ENCODE measurements around the gene FBLN2.

Gene FBLN2

DNA sequence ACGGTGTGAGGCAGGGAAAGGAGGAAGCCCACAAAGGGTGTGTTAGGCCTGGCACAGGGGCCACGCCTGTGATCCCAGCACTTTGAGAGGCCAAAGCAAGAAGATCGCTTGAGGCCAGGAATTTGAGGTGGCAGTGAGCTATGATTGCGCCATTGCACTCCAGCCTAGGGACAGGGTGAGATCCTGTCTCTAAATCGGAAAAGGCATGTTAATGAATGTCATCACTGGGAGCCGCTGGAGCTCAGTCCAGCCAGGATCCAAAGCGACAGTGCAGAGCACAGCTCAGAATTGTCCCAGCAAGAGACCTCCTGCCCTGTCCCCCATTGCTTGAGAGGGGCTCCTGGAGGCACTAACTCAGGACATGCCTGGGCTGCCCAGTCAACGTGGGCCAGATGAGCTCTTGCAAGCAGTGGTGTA is 15.0 kb upstream of the FBLN2 start:
- DNase-seq, result no peak

DNA sequence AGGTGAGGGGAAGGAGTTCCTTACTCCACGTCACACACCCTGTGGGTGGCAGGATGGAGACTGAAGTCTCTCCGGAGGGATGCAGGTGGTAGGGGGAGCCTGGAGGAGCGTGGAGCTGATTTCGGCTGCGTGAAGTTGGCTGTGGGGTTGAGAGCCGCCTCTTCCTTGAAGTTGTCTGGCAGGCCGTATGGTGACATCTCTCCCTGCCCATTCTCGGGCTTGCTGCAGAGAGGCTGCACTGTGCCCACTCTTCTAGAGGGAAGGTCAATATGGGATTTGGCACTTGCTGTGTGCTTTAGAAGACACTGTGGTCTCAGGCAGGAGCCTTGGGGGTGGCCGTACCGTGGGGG is 13.4 kb upstream of the FBLN2 start:
- DNase-seq, result no peak

DNA sequence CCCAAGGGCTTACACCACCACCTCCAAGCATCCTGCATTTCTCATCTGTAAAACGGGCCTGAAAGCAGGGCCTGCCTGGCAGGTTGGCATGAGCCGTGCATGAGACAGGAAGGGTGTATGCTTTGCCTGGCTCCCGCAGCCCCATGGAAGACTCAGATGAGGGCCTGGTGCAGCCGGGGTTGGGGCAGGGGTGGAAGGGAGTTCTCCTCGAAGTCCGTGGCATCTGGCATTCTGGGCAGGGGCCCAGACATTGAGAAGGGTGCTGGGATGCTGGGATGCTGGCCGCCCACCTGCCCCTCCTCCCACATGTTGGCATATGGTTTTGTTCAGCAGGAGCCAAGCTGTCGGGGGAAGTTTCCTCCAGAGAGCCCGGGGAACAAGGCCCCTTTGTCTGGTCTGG is 13.0 kb upstream of the FBLN2 start:
- DNase-seq, result no peak

DNA sequence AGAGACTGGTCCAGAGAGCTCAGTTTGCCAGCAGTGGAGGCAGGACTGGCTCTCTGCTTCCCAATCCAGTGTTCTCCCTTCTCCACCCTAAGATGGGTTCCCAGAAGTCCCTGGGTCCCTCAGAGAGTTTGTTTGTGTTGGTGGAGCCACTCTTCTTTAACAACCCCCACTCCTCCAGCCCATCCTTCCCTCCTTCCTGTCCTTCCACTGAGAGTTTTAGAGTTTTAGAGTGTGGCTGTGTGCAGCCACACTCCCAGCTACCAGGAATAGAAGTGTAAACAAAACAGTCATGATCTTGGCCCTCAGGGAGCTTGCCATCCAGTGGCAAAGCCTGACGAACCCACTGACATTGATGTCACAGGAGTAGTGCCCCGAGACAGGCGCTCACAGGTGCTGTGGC is 12.5 kb upstream of the FBLN2 start:
- no peak for DNase-seq

DNA sequence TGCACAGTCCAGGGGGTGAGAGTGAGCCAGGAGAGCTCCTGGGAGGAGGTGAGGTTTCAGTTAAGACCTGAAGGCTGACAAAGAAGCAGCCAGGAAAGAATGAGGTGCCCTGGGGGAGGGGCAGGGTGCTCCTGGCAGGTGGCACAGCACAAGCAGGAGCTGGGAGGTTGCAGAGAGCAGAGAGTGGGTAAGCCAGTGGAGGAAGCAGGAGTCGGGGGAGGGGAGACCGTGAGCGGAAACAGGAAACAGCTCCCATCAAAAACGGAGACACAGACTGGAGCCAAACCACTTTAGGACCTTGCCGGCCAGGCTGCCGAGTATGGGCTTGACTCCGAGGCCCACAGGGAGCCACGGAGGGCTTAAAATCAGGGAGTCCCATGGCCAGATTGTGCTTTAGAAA is 12.1 kb upstream of the FBLN2 start:
- DNase-seq, result peak; percentile 15

DNA sequence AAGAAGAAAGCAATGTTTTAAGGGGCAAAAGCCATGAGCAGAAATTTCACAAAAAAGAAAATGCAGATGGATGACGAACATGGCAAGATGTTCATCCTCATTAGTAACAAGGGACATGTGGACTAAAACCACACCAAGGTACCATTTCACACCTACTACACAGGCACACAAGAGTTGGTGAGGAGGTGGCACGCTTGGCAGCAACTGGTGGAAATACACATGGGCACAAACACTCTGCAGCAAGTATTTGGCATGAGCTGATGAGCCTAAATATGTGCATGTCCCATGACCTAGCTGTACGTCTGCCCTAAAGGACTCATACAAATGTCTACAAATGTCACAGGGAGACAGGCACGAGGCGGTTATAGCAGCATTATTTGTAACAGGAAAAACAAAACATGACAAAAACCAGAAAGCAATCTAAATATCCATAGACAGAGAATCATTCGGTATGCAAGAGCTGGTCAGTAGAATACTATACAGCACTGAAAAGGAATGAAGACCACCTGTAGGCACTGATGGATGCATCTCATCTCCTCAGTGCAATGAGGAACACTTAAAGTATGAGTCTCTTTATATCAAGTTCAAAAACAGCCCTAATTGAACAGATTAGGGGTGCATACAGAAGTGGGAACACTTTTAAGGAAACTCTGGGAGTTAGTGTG is 11.5 kb upstream of the FBLN2 start:
- no peak for DNase-seq

DNA sequence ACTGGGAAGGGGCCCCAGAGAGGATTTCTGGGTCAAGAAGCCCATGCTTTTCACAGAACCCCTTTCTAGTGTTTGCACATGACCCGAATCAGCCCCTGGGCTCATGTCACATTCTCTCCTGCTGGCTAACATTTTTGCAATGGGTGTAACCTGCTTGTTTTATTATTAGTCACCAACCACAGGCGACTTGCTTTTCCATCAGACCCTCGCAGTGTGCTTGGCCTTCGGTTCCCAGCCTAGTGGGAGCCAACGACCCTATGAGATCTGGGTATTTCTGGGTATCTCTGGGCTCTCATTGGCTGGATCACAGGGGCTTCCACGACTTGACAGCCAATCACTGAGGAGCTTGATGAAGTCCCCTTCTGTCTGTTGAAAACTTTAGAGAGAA is 11.0 kb upstream of the FBLN2 start:
- DNase-seq, result no peak

DNA sequence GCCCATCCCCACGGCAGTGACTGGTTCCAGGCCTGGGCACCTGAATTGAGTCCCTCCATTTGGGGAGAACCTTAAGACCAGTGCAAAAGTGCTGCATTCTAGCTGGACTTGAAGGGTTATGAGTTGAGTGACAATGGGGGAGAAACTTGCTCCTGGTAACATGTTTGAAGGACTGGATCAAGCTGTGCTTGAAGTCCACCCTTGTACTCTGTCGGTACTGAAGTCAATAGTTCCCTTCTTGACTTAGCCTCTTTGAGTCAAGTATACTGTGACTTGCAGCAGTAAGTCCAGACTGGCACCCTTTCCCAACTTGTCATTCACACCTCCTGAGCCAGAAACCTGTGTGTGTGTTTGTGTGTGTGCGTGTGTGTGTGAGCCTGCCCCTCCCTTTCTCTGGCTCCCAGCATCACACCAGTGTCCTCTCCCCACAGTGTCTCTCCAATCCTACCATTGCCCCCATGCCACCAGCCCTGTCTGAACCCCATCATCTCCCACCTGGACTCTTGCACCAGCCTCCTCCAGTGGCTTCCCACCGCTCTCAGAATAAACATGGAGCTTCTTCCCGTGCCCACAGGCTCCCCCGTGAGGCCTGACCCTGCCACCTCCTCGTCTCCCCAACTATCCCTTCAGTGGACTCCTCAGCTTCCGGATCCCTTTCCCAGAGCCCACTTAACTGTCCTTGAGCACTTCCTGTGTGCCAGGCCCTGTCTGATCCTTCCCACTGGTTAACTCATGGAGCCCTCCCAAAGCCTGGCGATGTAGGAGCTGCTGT is 10.2 kb upstream of the FBLN2 start:
- DNase-seq, result no peak

DNA sequence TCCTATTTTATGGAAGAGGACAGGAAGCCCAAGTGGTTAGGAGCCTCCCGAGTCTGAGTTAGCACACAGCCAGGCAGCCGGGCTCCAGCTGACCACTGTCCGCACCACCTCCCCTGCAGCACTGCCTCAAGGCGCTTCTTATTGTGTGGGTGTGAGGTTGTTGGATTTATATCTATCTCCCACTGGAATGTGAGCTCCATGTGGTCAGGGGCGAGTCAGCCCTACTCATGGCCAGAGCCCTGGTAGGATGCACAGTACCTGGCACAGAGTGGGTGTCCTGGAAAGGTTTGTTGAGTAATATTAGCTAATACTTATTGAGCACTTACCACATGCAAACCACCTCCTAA is 9.7 kb upstream of the FBLN2 start:
- DNase-seq, result no peak

DNA sequence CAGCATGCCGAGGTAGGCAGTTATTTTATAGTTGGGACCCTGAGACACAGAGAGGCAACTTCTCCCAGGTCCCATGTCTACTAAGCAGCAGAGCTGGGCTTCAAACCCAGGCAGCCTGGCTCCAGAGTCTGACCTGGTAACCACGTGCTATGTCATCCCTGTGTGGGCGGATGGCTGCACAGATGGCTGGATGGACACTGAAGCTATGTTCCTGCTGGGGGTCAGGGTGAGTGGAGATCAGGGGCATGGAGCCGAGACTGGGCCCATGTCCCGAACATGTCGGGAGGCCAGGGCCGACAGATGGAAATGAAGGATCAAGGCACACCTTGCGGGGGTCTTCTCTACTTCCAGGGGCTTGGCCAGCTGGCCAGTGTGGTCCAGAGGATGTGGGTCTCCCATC is 9.3 kb upstream of the FBLN2 start:
- no peak for DNase-seq

DNA sequence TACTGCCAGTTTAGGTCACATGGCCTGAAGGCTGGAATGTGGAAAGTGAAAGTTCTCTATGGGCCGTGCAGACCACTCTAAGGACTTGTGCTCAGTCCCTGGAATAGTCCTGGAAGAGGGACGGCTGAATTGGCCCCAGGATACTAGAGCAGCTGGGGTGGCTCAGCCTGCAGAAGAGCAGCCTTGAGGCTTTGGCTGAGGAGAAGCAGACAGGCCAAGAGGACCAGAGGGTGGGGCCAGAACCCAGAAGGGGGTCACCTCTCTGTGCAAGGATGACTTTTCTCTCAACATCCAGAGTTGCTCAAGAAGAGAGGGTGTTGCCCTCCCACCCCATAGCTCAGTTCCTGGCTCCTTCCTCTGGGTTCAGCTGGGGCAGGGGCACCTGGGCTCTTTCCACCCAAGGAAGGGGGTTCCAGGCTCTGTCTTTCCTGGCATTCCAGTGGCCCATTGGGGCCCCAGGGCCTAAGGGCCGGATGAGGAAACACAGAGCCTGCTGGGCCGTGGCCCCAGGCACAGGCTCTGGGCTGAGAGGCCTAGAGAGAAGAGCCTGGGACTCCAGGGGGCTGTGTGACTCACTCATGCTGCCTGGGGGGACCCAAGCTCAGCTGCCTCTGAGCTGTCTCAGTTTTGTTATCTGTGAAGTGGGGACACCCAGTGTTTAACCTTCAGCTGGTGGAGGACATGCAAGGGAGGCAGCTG is 8.5 kb upstream of the FBLN2 start:
- DNase-seq, result no peak

DNA sequence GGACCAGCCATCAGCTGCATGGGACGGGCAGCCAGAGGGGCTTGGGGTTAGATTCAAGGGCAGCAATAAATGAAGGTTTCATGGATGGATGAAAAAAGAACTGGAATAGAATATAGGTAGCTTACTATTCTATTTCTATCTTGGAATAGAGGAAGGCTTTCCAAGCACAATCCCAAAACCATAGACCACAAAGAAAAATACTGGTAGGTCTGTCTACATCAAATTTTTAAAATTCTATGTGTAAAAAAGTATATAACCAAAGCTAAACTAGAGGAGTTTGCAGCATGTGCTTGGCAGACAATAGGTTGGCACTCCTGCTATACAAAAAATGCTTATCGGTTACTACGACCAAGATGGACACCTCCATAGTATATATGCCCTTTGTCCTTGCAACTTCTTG is 7.2 kb upstream of the FBLN2 start:
- DNase-seq, result no peak

DNA sequence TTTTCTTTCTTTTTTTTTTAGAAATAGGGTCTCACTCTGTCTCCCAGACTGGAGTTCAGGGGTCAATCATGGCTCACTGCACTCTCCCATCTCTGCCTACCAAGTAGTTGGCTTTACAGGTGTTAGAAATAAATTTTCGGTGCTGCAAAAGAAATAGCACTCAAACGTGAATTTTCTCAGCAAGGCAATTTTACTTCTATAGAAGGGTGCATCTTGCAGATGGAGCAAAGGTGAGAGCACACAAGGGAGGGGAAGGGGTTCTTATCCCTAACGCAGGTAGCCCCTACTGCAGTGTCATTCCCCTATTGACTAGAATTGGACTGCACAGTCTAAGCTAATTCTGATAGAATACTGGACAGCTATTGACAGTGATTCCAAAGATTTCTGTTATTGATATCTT is 6.8 kb upstream of the FBLN2 start:
- no peak for DNase-seq

DNA sequence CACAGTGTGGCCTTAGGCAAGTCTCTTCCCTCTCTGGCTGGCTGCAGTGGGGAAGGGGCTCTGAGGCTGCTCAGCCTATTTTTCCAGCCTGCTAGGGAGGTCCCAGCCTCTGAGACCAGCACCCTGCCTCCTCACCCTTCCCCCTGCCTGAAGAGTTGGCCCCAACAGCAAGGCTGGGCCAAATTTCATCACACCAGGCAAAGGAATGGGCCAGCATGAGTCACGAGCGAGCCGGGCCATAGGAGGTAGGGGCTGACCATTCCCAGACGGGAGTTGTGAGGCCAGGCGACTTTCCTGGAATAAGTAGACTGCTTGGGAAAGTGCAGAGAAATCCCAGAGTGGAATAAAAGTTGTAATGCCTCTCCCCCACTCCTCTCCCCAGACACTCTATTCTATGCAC is 5.7 kb upstream of the FBLN2 start:
- no peak for DNase-seq

DNA sequence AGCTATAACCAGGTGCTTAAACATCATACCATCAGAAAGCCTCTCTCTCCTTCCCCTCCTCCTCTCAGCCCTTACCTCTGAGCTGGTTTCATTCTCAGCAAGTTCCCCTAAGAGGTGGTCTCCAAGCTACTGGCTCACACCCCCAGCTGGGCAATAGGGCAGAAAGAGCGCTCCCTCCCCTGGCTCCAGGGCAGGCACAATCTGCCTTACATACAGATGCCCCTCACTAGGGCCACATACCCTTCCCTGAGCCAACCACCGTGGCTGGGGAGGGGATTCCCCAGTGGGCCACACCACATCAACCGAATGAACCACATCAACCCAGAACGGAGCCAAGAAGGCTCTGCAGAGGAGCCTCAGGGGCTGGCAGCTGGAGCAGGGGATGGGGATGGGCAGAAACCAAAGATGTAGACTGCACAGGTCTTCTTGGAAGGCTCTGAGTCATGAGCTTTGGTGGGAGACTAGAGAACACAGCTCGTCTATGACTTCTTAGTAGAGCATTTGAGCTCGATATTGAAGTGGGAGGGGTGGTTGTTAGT is 4.6 kb upstream of the FBLN2 start:
- DNase-seq, result no peak

DNA sequence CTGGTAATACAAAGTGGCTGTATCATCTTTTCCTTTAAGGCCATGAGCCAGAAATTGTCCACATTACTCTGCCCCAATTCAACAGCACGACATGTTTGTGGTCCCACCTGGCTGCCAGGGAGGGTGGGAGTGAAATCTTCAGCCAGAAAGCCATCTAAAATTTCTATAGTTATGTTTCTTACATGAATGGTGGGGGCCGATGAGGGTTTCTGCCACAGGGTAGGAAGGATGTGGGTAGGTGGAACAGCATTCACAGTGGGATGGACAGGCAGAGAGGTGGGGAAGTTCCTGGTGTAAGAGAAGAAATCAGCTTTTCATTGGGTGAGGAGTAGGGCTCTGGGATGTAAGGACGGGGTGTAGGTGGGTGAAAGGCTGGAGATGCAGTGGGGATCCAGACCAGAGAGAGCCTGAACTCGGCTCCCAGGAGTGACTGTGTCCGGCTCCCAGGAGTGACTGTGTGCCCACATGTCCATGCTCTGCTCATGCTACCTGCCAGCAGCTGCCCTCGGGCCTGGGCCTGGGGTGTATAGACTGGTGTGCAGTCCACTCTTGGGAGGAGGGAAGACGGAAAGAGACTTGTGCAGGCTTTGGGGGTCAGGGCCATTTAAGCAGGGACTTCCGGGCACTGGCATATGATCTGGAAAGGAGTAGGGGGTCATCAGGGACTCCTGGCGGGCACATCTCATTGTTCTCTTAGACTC is 3.8 kb upstream of the FBLN2 start:
- no peak for DNase-seq

DNA sequence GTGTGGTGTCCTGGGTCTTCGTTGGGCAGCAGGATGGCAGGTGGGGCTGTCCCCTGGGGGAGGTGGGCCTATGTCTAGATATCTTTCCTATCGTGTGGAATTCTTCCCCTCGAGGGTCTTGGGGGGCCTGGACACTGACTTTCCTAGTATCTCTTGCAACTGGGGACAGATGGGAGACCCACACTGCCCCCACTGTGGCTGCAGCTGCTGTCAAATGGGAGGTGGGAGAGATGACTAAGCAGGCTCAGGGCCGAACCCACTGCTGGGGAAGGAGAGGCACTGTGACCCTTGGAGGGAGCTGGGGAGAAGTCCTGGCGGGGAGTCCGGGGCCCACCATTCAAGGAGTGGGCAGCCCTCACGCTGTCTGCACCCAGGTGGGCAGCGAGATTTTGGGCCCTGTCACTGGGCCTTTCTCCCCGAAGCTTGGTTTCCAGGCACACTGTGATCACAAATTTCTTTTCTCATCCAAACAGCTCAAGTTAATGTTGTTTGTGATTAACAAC is 2.9 kb upstream of the FBLN2 start:
- no peak for DNase-seq

DNA sequence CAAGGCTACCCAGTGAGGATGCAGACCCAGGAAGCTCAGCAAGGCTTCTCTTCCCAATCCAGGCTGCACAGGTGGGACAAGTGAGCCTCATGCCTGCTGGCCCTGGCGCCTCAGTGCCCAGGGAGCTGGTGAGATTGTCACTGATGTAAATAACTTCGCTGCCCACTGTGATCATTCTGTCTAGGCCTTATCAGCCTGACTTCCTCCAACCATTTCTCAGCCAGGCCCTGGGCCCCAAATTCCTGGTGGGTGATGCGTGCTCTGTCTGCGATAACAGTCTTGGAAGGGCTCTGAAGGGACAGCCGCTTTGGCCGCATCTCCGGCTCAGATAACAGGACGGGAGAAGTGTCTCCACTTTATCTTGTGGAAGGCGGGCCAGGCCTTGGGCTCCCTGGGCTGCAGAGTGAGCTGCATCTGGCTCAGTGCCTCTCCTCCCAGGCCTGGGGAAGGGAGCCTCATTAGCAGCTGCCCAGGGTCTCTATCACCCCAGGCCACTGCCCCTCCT is 2.2 kb upstream of the FBLN2 start:
- no peak for DNase-seq

DNA sequence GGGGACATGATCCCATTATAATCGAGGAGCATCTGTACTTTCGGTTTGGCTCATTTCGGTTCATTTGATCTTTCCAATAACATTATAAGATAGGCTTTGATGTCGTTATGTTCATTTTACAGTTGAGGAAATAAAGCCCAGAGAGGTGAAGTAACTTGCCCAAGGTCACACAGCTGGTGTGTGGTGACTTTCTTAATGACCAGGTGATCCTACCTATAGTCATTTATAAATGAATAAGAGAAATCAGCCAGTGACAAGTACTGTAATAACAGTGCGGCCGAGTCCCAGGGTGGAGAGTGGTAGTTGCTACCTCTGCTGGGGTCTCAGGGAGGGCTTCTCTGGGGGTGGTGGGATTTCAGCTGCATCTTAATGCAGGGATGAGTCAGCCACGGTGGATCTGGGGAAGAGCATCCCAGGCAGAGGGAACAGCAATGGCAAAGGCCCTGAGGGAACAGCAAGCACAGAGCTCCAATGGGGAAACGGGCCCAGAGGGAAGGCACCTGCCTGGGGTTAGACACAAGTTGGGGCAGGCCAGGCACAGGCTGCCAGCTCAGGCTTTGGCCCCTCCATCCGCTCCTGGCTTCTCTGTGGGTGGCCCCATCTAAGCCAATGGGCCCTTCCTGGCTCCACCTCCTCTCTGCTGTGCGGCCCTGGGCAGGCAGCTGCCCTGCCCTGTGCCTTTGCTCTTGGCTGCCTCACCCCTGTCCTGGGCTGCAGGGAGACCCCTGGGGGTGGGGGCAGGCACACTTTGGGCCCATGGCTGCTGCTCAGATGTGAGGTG is 1.1 kb upstream of the FBLN2 start:
- no peak for DNase-seq

DNA sequence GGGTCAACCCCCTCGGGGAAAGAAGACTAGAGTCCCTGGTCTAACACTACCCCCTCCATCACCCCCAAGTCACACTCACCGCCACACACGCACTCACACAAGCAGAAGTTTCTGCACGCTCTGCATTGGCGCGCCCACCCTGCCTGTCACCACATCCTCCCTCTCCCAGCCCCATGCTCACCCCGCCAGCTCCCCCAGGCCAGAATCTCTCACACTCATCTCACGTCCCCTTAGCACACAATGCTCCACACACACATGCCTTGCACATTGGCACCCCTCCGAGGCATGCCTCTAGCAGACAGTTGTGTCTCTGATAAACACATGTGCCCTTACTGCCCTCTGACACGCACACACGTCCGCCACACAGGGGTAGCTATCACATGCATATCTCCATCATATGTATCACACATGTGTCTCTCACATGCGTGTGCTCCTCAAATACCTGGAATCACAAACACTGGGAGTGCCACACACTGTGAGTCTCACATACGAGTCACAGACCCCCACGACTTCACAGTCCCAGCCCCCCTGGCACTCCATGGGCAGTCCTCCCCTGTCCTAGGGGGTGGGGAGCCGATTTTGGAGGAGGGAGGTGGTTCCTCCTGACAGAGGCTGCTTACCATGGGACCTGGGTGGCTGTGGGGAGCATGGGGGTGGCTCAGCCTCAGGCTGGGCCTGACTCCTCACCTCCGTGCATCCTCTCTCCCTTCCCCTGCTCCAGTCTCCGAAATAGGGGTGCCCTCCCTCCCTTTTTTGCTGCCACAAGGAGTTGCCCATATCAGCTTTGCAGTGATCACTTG is 898 bp downstream of the FBLN2 start:
- peak; percentile 10 for DNase-seq

DNA sequence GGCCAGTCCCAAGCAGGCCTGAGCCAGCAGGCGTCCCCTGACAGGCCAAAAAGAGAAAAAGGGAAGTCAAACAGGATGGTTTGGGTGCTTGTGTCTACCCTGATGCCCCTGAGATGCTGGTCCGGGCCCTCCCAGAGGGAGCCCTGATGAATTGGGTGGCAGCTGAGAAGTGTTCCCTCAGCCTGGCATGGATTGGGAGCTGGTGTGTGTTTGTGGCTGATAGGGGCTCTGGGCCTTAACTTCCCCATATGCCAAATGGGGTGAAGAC is 1.4 kb downstream of the FBLN2 start:
- DNase-seq, result peak; percentile 17

Measured in MV-4-11 (cell line).